GM10266 (cell line): Measurements from ENCODE around the gene AFAP1L2.

Experiments
- DNase-seq: peaks from one replicate; pipeline ENCODE4 v3.0.0; 2012; ENCODE audit errors: extremely low spot score
- TF ChIP-seq, protein P1 (sequence below): IDR thresholded peaks from 2 replicates; pipeline ENCODE4 v1.5.1; 2012; ENCODE audit warnings: mild to moderate bottlenecking, low read depth; ENCODE audit not compliant: control insufficient read depth, insufficient read depth; ENCODE audit errors: missing control alignments

The AFAP1L2 gene

DNA sequence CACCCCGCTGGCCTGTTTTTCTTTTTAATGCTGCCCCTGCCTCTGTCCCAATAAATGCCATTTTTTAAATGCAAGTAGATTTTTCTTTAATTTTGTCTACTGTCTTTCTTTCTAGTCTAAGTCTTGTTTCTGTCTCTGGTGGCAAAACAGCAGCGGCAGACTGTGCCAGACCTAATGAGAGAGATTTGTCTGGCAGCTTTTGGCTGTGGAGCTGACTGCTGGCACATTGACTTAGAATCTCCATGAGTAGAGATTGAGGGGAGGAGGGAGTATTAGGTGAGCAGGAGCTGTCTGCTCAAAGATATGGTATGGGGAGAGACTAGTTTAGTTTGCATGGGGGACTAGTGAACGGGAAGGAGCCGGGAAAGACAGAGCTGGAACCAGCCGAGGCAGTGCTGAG is 152.2 kb downstream of the AFAP1L2 start:
- DNase-seq, result no peak
- TF ChIP-seq, protein P1, sequence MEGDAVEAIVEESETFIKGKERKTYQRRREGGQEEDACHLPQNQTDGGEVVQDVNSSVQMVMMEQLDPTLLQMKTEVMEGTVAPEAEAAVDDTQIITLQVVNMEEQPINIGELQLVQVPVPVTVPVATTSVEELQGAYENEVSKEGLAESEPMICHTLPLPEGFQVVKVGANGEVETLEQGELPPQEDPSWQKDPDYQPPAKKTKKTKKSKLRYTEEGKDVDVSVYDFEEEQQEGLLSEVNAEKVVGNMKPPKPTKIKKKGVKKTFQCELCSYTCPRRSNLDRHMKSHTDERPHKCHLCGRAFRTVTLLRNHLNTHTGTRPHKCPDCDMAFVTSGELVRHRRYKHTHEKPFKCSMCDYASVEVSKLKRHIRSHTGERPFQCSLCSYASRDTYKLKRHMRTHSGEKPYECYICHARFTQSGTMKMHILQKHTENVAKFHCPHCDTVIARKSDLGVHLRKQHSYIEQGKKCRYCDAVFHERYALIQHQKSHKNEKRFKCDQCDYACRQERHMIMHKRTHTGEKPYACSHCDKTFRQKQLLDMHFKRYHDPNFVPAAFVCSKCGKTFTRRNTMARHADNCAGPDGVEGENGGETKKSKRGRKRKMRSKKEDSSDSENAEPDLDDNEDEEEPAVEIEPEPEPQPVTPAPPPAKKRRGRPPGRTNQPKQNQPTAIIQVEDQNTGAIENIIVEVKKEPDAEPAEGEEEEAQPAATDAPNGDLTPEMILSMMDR, result no peak

DNA sequence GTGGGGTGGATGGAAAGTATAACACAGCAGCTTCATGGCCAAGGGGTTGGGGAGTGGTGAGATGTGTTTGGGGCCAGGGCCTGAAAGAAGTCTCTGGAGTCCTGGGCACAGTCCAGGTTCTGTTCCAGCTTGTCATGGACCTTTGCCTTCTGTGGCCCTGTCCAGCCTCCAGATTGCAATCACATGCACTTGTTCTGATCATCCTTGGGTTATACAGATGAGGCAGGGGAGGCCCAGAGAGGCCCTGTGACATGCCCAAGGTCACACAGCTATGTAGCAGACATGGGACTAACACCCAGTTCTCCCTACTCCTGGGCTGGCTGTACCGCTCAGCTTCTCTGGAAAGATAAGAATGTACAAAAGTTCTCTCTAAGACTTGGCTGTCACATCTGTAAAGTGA is 153.6 kb downstream of the AFAP1L2 start:
- DNase-seq, result no peak

DNA sequence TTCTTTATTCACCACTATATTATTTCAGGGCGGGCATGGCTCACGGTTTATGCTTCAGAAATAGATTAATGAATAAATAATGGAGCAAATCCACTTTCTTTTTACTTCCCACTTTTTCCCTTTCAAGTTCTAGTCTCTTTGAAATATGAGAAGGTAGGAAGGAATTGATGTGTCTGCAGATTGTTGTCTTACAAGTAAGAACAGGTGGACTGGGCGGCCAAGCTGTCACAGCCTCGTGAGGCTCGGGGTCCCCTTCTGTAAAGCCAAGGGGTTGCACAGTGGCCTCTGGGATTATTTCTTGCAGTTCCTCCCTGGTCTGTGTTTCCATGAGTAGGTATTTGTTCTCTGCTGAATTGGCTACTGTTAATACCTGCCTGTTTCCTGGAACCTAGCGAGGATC is 154.1 kb downstream of the AFAP1L2 start:
- TF ChIP-seq, protein P1, result no peak

More for the DNA sequence above, 153.6 kb downstream of the AFAP1L2 start:
- TF ChIP-seq, protein P1, result no peak

DNA sequence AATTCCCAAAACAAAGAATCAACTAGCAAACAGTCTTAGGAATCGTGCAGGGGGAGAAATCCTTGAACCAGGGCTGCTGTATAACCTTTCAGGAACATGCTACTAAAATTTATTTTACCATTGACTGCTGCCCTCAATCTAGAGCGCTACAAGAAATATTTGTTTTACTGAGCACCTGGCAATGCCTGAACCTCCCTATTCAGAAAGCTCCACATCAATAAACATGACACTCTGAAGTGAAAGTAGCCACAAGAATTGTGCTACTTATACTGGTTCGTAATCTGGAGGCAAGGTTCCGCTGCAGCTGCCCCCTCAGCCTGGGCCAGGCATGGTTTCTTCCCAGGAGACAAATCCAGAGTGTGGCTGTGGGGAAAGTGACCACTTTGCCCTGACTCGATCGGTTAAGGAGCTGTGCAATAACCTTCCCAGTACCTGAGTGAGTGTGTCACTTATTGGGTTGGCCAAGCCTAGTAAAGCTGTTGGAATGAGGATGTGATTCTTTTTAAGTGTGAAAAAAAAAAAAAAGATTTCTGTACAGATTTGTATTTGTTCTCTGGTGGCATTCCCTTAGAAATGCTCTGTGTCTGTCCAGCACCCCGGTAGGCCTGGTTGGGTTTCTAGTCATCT is 157.5 kb downstream of the AFAP1L2 start:
- TF ChIP-seq, protein P1, result no peak
- no peak for DNase-seq

More for the DNA sequence above, 154.1 kb downstream of the AFAP1L2 start:
- no peak for DNase-seq

DNA sequence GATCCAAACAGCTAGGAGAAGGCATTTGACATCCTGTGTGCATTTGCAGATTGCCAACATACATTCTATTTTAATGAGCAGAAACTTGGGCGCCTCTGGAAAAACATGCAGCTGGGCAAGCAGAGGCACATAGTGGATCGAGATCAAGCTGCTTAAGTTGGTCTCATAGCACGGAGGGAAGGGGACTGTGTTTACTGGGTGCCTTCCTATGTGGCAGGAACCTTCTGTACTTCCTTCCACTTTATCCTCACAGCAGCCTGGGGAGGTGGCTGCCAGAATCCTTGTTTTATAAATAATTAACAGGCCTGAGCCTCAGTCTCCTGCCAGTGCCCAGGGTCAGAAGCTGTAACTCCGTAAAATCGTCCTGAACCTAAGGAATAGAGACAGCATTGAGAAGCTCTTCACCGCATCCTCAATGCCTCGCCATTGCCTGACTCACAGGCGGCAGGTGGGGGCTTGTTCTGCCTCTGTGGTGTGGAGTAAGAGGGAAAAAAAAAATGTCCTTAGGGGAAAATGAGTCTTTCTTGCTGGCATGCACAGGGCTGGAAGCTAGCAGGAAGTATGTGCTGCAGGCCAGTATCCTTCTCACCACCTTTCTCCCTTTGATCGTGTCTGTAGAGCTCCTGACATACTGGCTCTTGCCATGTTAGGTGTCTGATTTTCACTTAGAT is 159.0 kb downstream of the AFAP1L2 start:
- TF ChIP-seq, protein P1, result no peak
- DNase-seq, result no peak
